SK-N-SH (cell line): ENCODE measurements around the gene REEP1. TPM values are rescaled to one million over a fixed set of nuclear protein-coding genes. Genes with fewer than 3 reads are reported as not detected.

Source experiments
- CTCF ChIA-PET: fragments of 300-600, 350-600 bp; formaldehyde crosslinking; extraction: SDS; loops from one replicate; lab custom pipeline; 2021; lab: Yijun Ruan, JAX
- POLR2A ChIA-PET: fragments of 350-600 bp; sonication (Branson Sonifier 250); formaldehyde crosslinking; extraction: SDS; loops from one replicate; lab custom pipeline; 2020; ENCODE audit warnings: antibody characterized with exemption, inconsistent platforms; lab: Yijun Ruan, JAX
- DNase-seq: peaks from one replicate; pipeline ENCODE4 v3.0.0; 2012
- H2AFZ ChIP-seq: fragments of 200-600 bp; sonication (generic); 2 replicates; pipeline ENCODE4 v1.8.1; 2016; ENCODE audit warnings: antibody characterized with exemption, mild to moderate bottlenecking, low read depth
- H3F3A ChIP-seq: fragments of 200-600 bp; sonication (generic); replicated peaks from 2 replicates; pipeline ENCODE3; 2016; ENCODE audit warnings: antibody characterized with exemption, mild to moderate bottlenecking; ENCODE audit not compliant: insufficient read depth
- H3K27ac ChIP-seq, 2 experiments: fragments of 200-500 bp in 1 of 2; fragments of 200-600 bp in 1 of 2; sonication (Bioruptor generic) in 1 of 2; sonication (generic), shearing (Covaris generic) in 1 of 2; 2 replicates each; pipeline versions ENCODE4 v1.5.1 to v1.6.1; 2014 to 2016; ENCODE audit warnings: low read depth in 2 of 2, inconsistent platforms in 1 of 2, low read length in 1 of 2, mild to moderate bottlenecking in 1 of 2, mixed read lengths in 1 of 2
- H3K27me3 ChIP-seq: fragments of 200-600 bp; sonication (generic), shearing (Covaris generic); 2 replicates; pipeline ENCODE4 v1.6.1; 2016; ENCODE audit warnings: mixed run types; ENCODE audit not compliant: insufficient read depth
- H3K36me3 ChIP-seq, 2 experiments: fragments of 200-500 bp in 1 of 2; fragments of 200-600 bp in 1 of 2; sonication (Bioruptor generic) in 1 of 2; sonication (generic) in 1 of 2; replicated peaks in 1 of 2; 2 replicates each; pipeline versions ENCODE3 to v1.5.1; 2014 to 2016; ENCODE audit warnings: low read length in 1 of 2, mild to moderate bottlenecking in 1 of 2; ENCODE audit not compliant: insufficient read depth in 2 of 2, control insufficient read depth in 1 of 2
- H3K4me1 ChIP-seq, 2 experiments: fragments of 200-500 bp in 1 of 2; fragments of 200-600 bp in 1 of 2; sonication (Bioruptor generic) in 1 of 2; sonication (generic), shearing (Covaris generic) in 1 of 2; 2 replicates each; pipeline versions ENCODE4 v1.5.1 to v1.6.1; 2014 to 2016; ENCODE audit warnings: low read depth in 1 of 2, low read length in 1 of 2, mixed run types in 1 of 2; ENCODE audit not compliant: insufficient read depth in 2 of 2, control insufficient read depth in 1 of 2
- H3K4me2 ChIP-seq: fragments of 200-600 bp; sonication (generic), shearing (Covaris generic); 2 replicates; pipeline ENCODE4 v1.6.1; 2017; ENCODE audit warnings: mixed run types
- H3K4me3 ChIP-seq, 2 experiments: fragments of 200-500 bp in 1 of 2; fragments of 200-600 bp in 1 of 2; sonication (Bioruptor generic) in 1 of 2; sonication (generic), shearing (Covaris generic) in 1 of 2; 2 replicates each; pipeline versions ENCODE4 v1.5.1 to v1.8.1; 2014 to 2016; ENCODE audit warnings: low read depth in 2 of 2, inconsistent platforms in 1 of 2, low read length in 1 of 2, mild to moderate bottlenecking in 1 of 2, mixed read lengths in 1 of 2, moderate library complexity in 1 of 2
- H3K79me2 ChIP-seq: fragments of 200-600 bp; sonication (generic); 2 replicates; pipeline ENCODE4 v1.8.1; 2017; ENCODE audit warnings: mild to moderate bottlenecking; ENCODE audit not compliant: insufficient read depth
- H3K9ac ChIP-seq: fragments of 200-600 bp; sonication (generic); 2 replicates; pipeline ENCODE4 v1.6.1; 2017; ENCODE audit warnings: mixed run types
- H3K9me2 ChIP-seq: fragments of 200-600 bp; sonication (generic); 2 replicates; pipeline ENCODE4 v1.6.1; 2017; ENCODE audit warnings: mixed run types
- H3K9me3 ChIP-seq: fragments of 200-600 bp; sonication (generic); 2 replicates; pipeline ENCODE4 v1.6.1; 2017; ENCODE audit warnings: mixed run types, mild to moderate bottlenecking, moderate library complexity
- H4K20me1 ChIP-seq: fragments of 200-600 bp; sonication (generic); 2 replicates; pipeline ENCODE4 v1.6.1; 2017; ENCODE audit warnings: mild to moderate bottlenecking, mixed run types; ENCODE audit not compliant: insufficient read depth
- ELF1 ChIP-seq: IDR thresholded peaks from 2 replicates; pipeline ENCODE4 v1.4.0; 2012
- EZH2phosphoT487 ChIP-seq: fragments of 200-600 bp; sonication (generic); IDR thresholded peaks from 2 replicates; pipeline ENCODE4 v1.6.1; 2017; ENCODE audit warnings: low read depth, mixed run types, mild to moderate bottlenecking, antibody characterized with exemption, moderate library complexity, borderline replicate concordance
- JUND ChIP-seq: IDR thresholded peaks from 2 replicates; pipeline ENCODE4 v1.4.0; 2012
- NFIC ChIP-seq: IDR thresholded peaks from 2 replicates; pipeline ENCODE4 v1.4.0; 2012; ENCODE audit warnings: borderline replicate concordance
- NRF1 ChIP-seq: IDR thresholded peaks from 2 replicates; pipeline ENCODE4 v1.6.1; 2012; ENCODE audit warnings: low read depth, mild to moderate bottlenecking, low read length
- RAD21 ChIP-seq: IDR thresholded peaks from 2 replicates; pipeline ENCODE4 v1.6.1; 2012; ENCODE audit warnings: mild to moderate bottlenecking, low read length
- SIN3A ChIP-seq: IDR thresholded peaks from 2 replicates; pipeline ENCODE4 v1.6.1; 2012; ENCODE audit warnings: low read depth, mild to moderate bottlenecking, low read length, moderate library complexity, borderline replicate concordance
- TAF1 ChIP-seq: IDR thresholded peaks from 2 replicates; pipeline ENCODE4 v1.6.1; 2012; ENCODE audit warnings: low read depth, mild to moderate bottlenecking, low read length, moderate library complexity, borderline replicate concordance
- TEAD4 ChIP-seq: IDR thresholded peaks from 2 replicates; pipeline ENCODE4 v1.4.0; 2012; ENCODE audit warnings: mild to moderate bottlenecking, borderline replicate concordance; ENCODE audit not compliant: insufficient read depth
- WGBS: methylation state at CpG from one replicate; pipeline ENCODE4 v1.1.6; 2017; ENCODE audit warnings: low lambda C conversion rate; 5-methylcytosine and 5-hydroxymethylcytosine counted together
- polyA plus RNA-seq, 3 experiments: library from polyadenylated mRNA; depleted of rRNA; stranded (reverse); fragments of >200 nt; gene quantifications; 2 replicates each; pipeline ENCODE4 v1.2.3, GENCODE V29; 2012
- TF ChIP-seq, protein P1 (sequence below): IDR thresholded peaks from 2 replicates; pipeline ENCODE4 v1.4.0; 2012; ENCODE audit warnings: low read depth
- TF ChIP-seq, protein P2 (sequence below): IDR thresholded peaks from 2 replicates; pipeline ENCODE4 v1.4.0; 2012; ENCODE audit warnings: low read depth, borderline replicate concordance
- TF ChIP-seq, protein P3 (sequence below): fragments of 150-350 bp; IDR thresholded peaks from 2 replicates; pipeline ENCODE4 v1.6.1; 2016; ENCODE audit warnings: mild to moderate bottlenecking, low read depth, low read length
- TF ChIP-seq, protein P4 (sequence below): IDR thresholded peaks from 2 replicates; pipeline ENCODE4 v1.4.0; 2012; ENCODE audit warnings: low read depth, borderline replicate concordance
- TF ChIP-seq, protein P5 (sequence below): fragments of 150-350 bp; IDR thresholded peaks from 2 replicates; pipeline ENCODE4 v1.6.1; 2017; ENCODE audit warnings: antibody characterized with exemption, low read length, low read depth, borderline replicate concordance

Gene REEP1
- polyA plus RNA-seq, 1 of the 3 experiments (the other 2 are of a cell fraction) = 0.13 TPM

DNA sequence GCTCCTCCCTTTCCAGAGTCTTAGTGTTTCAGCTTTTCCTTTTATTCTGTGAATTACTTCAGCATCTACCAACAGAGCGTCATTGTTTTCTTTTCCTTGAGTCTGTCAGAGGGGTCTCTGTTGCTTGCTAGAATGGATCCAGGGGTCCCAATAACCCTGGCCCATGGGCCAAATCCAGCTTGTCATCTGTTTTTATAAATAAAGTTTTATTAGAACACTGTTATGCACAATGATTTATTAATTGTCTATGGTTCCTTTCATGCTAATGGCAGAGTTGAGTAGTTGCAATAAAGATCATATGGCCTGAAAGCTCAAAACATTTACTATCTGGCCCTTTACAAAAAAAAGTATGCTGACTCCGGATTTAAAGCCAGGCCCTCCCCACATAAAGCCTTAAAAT, 79.3 kb downstream of the REEP1 start (continued):
- TF ChIP-seq, protein P1, sequence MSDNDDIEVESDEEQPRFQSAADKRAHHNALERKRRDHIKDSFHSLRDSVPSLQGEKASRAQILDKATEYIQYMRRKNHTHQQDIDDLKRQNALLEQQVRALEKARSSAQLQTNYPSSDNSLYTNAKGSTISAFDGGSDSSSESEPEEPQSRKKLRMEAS = no peak
- TF ChIP-seq, protein P2, sequence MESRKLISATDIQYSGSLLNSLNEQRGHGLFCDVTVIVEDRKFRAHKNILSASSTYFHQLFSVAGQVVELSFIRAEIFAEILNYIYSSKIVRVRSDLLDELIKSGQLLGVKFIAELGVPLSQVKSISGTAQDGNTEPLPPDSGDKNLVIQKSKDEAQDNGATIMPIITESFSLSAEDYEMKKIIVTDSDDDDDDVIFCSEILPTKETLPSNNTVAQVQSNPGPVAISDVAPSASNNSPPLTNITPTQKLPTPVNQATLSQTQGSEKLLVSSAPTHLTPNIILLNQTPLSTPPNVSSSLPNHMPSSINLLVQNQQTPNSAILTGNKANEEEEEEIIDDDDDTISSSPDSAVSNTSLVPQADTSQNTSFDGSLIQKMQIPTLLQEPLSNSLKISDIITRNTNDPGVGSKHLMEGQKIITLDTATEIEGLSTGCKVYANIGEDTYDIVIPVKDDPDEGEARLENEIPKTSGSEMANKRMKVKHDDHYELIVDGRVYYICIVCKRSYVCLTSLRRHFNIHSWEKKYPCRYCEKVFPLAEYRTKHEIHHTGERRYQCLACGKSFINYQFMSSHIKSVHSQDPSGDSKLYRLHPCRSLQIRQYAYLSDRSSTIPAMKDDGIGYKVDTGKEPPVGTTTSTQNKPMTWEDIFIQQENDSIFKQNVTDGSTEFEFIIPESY = no peak
- no peak for TF ChIP-seq ELF1

DNA sequence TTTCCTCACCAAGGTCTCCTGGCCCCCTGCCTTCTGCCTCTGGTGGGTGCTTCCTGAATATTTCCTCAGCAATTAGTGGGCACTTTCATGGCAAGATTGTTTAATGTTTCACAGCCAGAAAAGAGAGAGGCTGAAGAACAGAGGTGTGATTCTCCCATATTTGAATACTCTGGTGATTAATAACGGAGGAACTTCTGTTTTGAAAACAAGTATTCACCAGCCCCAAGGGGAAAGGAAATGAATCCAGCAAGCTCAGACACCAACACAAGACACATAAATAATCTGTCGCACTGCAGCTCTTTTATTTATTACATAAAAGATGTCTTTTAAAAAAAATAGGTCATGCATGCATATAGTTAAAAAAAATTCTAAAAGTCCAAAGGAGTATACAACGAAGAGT, 80.4 kb downstream of the REEP1 start:
- POLR2A ChIA-PET = no interaction called here
- H3K27ac ChIP-seq = no peak overlapping the region
- H3K4me2 ChIP-seq = no peak overlapping the region
- no peak overlapping the region for H3K4me3 ChIP-seq
- CTCF ChIA-PET = no interaction called here
- no peak overlapping the region for H3K9ac ChIP-seq
- H3K9me3 ChIP-seq = no peaks in the 10 kb centered on the region
- no peaks in the 10 kb centered on the region for H3K79me2 ChIP-seq
- H3K4me1 ChIP-seq = peaks cover 0 to 3% of the 10 kb centered on the region in 2 experiments; a peak in 1 of 4 replicates
- no peaks in the 10 kb centered on the region for H3F3A ChIP-seq
- H3K27me3 ChIP-seq = peaks cover 7% of the 10 kb centered on the region; the same call in 1 of the 2 replicates
- H3K36me3 ChIP-seq = no peaks in the 10 kb centered on the region
- no peaks in the 10 kb centered on the region for H3K9me2 ChIP-seq
- no peak overlapping the region for H2AFZ ChIP-seq
- no peaks in the 10 kb centered on the region for H4K20me1 ChIP-seq
- TF ChIP-seq, protein P3, sequence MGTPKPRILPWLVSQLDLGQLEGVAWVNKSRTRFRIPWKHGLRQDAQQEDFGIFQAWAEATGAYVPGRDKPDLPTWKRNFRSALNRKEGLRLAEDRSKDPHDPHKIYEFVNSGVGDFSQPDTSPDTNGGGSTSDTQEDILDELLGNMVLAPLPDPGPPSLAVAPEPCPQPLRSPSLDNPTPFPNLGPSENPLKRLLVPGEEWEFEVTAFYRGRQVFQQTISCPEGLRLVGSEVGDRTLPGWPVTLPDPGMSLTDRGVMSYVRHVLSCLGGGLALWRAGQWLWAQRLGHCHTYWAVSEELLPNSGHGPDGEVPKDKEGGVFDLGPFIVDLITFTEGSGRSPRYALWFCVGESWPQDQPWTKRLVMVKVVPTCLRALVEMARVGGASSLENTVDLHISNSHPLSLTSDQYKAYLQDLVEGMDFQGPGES = no peak
- 65% methylated on average over 3 of the region's 3 CpGs for WGBS
- no peak for DNase-seq

DNA sequence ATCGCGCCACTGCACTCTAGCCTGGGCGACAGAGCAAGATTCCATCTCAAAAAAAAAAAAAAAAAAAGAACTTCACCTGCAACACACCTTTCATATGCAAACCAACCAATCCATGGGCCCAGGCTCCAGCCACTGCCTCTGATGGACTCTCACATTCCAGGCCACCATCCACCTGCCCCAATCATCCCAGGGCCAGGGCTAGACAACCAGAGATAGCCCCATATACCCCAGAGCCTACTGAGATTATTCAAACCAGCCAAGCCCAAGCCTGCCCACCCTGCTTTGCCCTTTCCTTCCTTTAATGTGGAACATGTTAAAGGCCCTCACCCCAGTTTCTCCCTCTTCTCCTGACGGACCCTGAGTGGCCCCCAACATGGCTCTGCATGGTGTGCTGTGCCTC, 81.1 kb downstream of the REEP1 start:
- no peaks in the 10 kb centered on the region for H3K9me3 ChIP-seq
- no peak for DNase-seq
- no peak overlapping the region for H3K4me3 ChIP-seq
- no peaks in the 10 kb centered on the region for H3K9me2 ChIP-seq
- H3K27ac ChIP-seq = no peak overlapping the region
- peaks cover 0 to 9% of the 10 kb centered on the region in 2 experiments; a peak in 1 of 4 replicates for H3K4me1 ChIP-seq
- no peak overlapping the region for H2AFZ ChIP-seq
- 78% methylated on average over 4 of the region's 4 CpGs for WGBS
- POLR2A ChIA-PET = no interaction called here
- H4K20me1 ChIP-seq = no peaks in the 10 kb centered on the region
- H3F3A ChIP-seq = no peaks in the 10 kb centered on the region
- CTCF ChIA-PET = interaction anchor here (0.8 kb wide), 1 partner anchor 12 kb away, joined by 3 read pairs; no protein-coding TSS in a partner anchor
- H3K4me2 ChIP-seq = no peak overlapping the region
- H3K27me3 ChIP-seq = peaks cover 7% of the 10 kb centered on the region; the same call in 1 of the 2 replicates
- H3K36me3 ChIP-seq = no peaks in the 10 kb centered on the region
- H3K9ac ChIP-seq = no peak overlapping the region
- no peaks in the 10 kb centered on the region for H3K79me2 ChIP-seq
- TF ChIP-seq TEAD4 (no peak), JUND (no peak), NFIC (no peak), NRF1 (no peak), TAF1 (no peak), SIN3A (no peak), EZH2phosphoT487 (no peak), RAD21 (no peak)
- TF ChIP-seq, protein P4, sequence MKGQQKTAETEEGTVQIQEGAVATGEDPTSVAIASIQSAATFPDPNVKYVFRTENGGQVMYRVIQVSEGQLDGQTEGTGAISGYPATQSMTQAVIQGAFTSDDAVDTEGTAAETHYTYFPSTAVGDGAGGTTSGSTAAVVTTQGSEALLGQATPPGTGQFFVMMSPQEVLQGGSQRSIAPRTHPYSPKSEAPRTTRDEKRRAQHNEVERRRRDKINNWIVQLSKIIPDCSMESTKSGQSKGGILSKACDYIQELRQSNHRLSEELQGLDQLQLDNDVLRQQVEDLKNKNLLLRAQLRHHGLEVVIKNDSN = no peak
- TF ChIP-seq, protein P3 = no peak
- TF ChIP-seq, protein P5, sequence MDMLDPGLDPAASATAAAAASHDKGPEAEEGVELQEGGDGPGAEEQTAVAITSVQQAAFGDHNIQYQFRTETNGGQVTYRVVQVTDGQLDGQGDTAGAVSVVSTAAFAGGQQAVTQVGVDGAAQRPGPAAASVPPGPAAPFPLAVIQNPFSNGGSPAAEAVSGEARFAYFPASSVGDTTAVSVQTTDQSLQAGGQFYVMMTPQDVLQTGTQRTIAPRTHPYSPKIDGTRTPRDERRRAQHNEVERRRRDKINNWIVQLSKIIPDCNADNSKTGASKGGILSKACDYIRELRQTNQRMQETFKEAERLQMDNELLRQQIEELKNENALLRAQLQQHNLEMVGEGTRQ = no peak
- TF ChIP-seq, protein P2 = no peak
